GM21528 (cell line): ENCODE data around the gene RAB40C.

Experiments
- ATAC-seq: cut with Tn5 transposase; IDR thresholded peaks from one replicate; pipeline ENCODE4 v1.9.1; 2021; ENCODE audit warnings: mild to moderate bottlenecking, moderate library complexity; ENCODE audit not compliant: unreplicated experiment, low FRiP score

RAB40C gene

GRCh38 chr16:661184-661821 is 71.4 kb downstream of the RAB40C start:
- ATAC-seq, result no peak

DNA sequence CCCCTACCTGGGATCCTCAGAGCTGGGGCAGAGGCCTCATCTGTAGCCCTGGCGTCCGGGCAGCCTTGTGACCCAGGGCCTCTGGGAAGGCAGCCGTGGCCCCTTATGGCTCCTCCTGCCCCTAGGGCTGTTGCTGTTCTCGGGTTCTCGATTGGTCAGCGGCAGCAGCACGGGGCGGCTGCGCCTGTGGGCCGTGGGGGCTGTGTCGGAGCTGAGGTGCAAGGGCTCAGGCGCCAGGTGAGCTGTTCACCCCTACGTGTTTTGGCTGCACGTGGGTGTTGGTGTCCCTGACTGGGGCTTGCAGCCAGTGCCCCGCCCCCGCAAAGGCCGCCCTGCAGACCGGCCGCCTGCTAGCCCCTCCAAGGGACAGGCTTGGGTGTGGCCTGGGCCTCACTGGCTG is 72.2 kb downstream of the RAB40C start:
- no peak for ATAC-seq

DNA sequence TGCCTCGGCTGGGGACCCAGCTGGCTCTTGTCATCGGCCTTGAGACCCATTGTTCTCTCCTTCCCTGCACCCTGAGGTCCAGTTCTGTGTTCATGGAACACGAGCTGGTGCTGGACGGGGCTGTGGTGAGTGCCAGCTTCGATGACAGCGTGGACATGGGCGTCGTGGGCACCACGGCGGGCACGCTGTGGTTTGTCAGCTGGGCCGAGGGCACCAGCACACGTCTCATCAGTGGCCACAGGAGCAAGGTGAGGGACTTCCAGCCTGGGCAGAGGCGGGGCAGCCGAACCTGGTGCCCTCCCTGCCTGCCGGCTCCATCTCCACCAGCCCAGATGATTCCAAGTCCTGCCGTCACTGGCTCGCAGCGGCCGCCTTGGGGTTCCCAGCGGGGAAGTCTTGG is 72.7 kb downstream of the RAB40C start:
- ATAC-seq, result no peak

- ATAC-seq, result no peak
These were observed 76.7 kb downstream of the RAB40C start for GRCh38 chr16:666572-666971.

DNA sequence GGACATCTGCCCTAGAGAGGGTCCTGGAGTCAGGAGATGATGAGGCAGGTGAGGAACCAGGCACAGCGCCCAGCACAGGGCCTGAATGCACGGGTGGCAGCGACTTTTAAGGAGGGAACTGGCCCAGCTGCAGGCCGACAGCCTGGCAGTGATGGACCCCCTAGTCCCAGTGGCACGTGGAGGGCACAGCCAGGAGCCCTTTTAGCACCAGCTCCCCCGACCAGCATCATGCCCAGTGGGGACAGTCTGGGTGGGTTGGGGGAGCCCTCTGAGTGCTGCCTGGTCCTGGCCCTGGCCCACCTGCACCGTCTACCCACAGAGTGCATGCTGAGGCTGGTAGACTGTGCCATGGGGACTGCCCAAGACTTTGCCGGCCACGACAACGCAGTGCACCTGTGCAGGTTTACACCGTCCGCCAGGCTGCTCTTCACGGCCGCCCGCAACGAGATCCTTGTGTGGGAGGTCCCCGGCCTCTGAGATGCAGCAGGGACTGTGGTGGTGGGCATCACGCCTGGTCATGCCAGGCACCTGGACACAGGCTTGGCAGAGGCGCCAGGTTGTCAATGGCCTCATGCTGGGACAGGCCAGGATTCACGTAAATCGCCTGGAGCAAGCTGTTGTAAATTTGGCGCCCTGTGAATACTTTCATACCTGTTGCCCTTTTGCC is 77.4 kb downstream of the RAB40C start:
- no peak for ATAC-seq

GRCh38 chr16:667780-668518 is 78.1 kb downstream of the RAB40C start, which contains the start of gene RHOT2:
RHOT2 (plus strand) TSS chr16:668132; CDS start chr16:668200, 68 bp downstream.
- peak; percentile 65 for ATAC-seq

- ATAC-seq, result no peak
These were observed 78.8 kb downstream of the RAB40C start for GRCh38 chr16:668519-669171.

DNA sequence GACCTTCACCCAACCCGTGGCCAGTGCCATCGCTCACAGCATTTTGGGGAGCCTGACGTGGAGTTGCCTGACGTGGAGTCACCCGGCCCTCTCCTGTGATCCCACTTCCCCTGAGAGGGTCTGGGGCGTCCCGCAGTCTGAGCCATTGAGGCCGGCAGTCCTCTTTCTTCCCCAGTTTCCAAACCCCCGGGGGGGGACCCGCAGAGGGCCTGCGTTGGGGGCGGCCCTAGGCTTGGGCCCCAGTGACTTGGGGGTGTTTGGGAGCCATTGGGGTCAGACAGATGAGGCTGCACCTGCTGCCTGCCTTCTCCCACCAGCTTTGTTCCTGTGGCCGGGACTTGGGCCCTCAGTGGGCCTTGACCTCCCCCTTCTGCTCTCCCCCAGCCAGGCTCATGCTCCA is 79.8 kb downstream of the RAB40C start:
- ATAC-seq, result no peak

GRCh38 chr16:670485-671352 is 80.9 kb downstream of the RAB40C start:
- no peak for ATAC-seq

- ATAC-seq, result no peak
These were observed 81.7 kb downstream of the RAB40C start for GRCh38 chr16:671353-672131.

DNA sequence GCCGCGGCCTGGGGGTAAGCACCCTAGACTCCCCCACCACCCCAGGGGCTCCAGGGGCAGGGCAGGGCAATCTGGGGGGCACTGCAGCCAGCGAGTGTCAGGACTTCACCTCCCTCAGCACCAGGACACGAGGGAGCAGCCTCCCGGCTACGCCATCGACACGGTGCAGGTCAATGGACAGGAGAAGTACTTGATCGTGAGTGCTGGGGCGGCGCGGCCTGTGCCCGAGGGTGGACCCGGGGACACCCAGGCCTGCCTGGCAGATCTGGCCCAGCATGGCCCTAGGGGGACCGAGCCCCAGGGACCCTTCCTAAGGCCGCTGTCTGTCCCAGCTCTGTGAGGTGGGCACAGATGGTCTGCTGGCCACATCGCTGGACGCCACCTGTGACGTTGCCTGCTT is 82.5 kb downstream of the RAB40C start:
- no peak for ATAC-seq

DNA sequence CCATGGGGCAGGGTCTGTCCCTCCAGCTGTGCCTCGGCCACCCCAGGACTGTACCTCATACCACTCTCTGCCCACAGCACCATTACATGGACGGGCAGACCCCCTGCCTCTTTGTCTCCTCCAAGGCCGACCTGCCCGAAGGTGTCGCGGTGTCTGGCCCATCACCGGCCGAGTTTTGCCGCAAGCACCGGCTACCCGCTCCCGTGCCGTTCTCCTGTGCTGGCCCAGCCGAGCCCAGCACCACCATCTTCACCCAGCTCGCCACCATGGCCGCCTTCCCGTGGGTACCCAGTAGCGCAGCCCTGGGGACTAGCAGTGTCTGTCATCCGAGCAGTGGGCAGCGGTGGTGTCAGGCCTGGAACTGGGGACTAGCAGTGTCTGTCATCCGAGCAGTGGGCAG is 83.0 kb downstream of the RAB40C start:
- no peak for ATAC-seq

- ATAC-seq, result no peak
These were observed 83.6 kb downstream of the RAB40C start for GRCh38 chr16:673399-673991.

DNA sequence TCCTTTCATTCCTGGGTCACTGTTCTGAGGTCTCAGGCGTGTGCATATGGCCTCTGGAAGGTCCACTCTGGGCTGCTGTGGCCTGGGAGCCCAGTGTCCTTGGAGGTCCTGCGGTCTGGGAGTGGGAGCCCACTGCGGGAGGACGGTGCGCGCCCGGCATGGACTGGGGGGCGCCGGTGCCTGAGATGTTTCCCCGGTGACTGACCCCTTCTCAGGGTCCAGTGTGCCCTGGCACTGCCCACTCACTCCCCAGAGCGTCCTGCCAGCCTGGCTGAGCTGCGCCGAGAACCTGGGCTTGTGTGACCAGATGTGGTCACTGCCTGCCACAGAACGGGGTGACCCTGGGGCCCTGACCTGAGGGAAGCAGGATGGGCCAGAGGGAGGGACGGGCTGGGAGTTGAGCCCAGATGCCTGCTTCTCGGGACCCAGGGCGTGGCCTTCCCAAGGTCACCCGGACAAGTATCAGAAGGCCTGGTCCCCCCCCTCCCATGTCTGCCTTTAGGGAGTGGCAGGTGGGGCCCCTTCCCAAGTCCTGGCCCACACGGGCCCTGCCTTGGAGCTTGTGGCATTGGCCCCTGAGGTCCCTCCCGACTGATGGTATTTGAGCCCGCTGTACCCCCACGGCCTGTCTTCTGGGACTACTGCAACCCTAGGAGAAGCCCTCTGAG is 84.5 kb downstream of the RAB40C start:
- no peak for ATAC-seq

DNA sequence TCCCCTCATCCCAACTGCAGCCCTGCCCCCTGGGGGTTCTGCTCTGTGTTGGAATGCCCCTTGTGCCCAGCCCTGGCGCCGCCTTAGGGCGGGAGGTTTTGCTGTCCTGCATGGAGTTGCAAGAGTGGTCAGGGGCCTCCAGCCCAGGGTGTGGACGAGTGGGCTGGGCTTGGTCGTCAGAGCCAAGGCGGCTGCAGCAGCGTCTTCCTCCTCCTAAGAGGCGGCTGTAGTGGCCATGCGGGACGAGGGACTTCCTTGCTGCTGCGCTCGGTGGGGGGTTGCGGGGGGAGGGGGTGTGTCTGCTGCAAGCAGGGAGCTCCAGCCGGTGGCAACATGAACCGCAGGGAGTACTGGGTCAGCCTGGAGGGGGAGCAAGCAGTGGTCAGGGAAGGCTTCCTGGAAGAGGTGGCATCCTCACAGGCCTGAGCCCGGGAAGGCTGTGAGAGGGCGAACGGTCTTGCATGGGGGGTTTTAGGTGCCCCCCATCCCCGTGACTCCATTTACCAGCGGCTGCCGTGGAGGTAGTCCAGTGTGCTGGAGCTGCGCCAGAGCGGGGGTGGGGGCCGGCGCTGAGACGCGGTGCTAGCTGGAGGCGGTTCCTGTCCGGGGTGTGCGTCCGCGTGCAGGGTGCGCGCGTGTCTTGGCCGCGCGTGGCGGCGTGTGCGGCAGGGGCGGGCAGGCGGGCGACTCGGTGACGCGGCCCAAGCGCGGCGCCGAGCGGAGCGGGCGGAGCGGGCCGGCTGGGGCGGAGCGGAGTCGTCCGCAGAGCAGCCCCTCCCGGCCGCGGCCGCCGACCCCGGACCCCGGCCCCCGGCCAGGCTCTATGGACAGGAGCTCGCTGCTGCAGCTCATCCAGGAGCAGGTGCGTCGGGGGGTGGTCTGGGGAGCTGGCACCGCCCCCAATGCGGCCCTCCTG is 85.4 kb downstream of the RAB40C start, which contains the start of gene RHBDL1:
TSS of gene RHBDL1 (plus strand) at position 704 of the 916 bp plus-strand sequence. CDS start at position 824, 120 bp downstream.
- ATAC-seq, result no peak

- no peak for ATAC-seq
These were observed 86.2 kb downstream of the RAB40C start for GRCh38 chr16:675884-676564.

DNA sequence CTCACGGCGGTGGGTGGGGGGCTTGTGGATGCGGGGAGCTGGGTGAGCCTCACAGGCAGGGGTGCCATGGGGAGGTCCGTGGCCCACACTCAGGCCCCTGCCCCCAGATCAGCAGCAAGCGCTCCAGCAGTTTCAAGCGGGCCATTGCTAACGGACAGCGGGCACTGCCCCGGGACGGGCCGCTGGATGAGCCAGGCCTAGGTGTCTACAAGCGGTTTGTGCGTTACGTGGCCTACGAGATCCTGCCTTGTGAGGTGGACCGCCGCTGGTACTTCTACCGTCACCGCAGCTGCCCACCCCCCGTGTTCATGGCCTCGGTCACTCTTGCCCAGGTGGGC is 86.7 kb downstream of the RAB40C start:
- no peak for ATAC-seq
